Peyer's patch (tissue), 4 donors: ENCODE data around the gene SLU7.

Source experiments
- POLR2A ChIP-seq, 2 donors: fragments of 450-650 bp; IDR thresholded peaks; one replicate each; pipeline ENCODE4 v1.5.1; 2017; ENCODE audit warnings: antibody characterized with exemption in 2 of 2, mild to moderate bottlenecking in 2 of 2, moderate library complexity in 2 of 2
- TF ChIP-seq, protein P1 (sequence below), 6 experiments: fragments of 450-650 bp in 4 of 6; fragments of 200-600 bp in 2 of 6; sonication (generic) in 1 of 6; IDR thresholded peaks; one replicate each; pipeline ENCODE4 v1.5.1; 2017 to 2019; ENCODE audit warnings: antibody characterized with exemption in 6 of 6, mild to moderate bottlenecking in 3 of 6, moderate library complexity in 1 of 6

DNA sequence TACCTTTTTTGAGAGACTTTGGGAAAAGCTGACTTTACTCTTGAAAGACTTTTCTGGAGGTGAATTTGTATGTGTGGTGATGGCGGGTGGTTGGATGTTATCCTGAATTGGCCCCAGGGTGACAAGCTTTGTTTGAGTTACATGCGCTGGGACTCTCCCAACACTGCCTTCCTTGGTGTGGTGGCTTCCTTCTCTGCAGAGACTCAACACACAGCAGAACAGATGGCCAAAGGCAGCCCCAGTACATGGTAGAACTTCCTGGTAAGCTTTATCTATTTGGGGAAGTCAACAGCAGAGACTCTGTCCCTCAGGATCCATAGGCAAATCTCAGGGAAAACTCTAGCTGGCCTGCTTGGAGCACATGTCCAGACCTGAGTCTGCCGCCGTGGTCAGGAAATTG, 66.6 kb downstream of the SLU7 start:
- TF ChIP-seq POLR2A (IDR thresholded peaks at IDR 0.05) = no peak
- TF ChIP-seq, protein P1, sequence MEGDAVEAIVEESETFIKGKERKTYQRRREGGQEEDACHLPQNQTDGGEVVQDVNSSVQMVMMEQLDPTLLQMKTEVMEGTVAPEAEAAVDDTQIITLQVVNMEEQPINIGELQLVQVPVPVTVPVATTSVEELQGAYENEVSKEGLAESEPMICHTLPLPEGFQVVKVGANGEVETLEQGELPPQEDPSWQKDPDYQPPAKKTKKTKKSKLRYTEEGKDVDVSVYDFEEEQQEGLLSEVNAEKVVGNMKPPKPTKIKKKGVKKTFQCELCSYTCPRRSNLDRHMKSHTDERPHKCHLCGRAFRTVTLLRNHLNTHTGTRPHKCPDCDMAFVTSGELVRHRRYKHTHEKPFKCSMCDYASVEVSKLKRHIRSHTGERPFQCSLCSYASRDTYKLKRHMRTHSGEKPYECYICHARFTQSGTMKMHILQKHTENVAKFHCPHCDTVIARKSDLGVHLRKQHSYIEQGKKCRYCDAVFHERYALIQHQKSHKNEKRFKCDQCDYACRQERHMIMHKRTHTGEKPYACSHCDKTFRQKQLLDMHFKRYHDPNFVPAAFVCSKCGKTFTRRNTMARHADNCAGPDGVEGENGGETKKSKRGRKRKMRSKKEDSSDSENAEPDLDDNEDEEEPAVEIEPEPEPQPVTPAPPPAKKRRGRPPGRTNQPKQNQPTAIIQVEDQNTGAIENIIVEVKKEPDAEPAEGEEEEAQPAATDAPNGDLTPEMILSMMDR (IDR thresholded peaks at IDR 0.05) = no peak
